NCI-H774 (cell line): Measurements from ENCODE around the gene SRPRA.
"Not testable (repeated sequence)": the region's sequence is repeated elsewhere in the genome, so short reads cannot be mapped to it uniquely, and the experiment has no call there.

Source experiments
- DNase-seq: peaks from one replicate; lab custom pipeline; 2025; lab: John Stamatoyannopoulos, UW

Gene SRPRA

DNA sequence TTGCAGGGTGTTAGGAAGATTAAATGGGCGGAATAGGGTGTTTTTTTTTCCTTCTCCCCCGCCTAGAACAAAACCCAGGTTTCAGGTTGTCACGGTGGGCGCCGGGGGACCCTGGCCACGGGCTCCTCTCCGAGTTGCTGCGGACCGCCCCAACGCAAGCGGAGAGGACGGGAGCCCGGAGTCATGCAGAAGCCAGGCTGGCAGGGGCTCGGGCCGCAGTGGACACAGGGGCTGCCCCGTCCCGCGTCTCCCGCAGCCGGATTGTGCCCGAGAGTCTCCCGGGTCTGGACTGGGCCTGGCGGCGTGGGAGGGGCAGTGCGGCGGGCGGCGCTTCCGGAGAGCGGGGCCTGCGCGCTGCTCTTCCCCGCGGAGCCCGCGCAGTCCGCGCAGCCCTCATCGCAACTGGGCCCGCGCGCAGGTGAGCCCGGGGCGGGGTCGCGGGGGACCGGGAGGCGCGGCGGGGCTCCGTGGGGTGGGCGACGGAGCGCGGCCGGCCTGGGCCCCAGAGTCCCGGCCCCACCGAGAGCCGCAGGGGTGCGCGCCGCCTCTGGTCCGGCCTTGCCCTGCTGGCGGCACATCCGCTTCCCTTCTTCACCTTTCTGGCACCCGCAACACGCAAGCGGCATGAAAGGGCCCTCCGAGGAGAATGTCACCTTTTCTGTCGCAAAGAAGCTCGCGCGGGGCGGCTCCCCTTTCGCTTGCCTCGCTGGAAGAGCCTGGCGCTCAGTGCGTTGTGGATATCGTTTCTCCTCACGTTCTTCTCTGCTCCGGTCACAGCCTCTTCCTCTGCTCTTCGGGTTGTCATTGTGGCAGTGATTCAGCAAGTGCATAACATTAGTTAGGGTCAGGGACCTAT lies 14.3 kb upstream of the SRPRA start, which contains the start of gene TIRAP:
Gene TIRAP (plus strand): TSS at position 358 of the 856 bp plus-strand sequence. CDS start 7,802 bp downstream, outside the sequence.
- DNase-seq = peak; percentile 73

GRCh38 chr11:126282361-126282735 lies 13.7 kb upstream of the SRPRA start:
- peak; percentile 9 for DNase-seq

DNA sequence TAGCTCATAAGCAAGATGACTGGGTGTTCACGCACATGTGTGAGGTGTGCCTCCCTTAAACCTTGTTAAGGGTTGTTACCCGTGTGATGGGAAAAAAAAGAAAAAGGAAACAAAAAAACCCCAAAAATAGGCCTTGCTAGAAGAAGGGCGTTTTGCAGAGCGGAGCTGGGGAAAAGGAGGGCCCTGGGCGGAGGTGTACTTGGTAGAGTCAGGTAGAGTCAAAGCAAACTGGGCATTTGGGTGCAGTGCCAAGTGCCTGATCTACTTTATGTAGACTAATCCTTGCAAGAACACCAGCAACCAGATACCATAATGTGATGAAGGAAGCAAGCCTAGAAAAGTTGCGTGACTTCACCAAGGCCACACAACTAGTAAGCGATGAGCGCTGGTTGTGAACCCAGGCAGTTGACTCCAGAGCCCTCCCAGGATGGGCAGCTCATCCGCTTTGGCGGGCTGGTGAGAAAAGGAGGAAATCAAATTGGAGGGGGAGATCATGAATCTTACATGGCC lies 13.0 kb upstream of the SRPRA start:
- no peak for DNase-seq

DNA sequence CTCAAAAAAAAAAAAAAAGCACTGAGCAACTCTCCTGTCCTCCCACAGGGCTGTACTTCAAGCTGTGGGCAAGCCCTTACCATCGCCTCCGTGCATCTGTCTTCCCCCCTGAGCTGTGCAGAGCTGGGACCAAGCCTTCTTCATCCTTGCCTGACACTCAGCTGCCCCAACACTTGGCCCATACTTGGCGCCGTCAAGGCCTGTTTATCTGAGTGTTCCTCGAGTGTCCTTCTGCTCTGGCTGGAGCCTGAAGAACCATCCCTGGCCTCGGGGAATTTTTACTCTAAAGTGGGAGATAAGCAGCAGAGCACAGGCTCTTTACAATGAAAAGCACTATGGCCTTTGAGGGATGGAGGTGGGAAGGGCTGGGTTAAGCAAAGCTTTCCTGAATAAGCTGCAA lies 12.6 kb upstream of the SRPRA start:
- DNase-seq = no peak

- DNase-seq = no peak
These were observed 11.9 kb upstream of the SRPRA start for GRCh38 chr11:126280595-126280994.

- no peak for DNase-seq
These were observed 10.5 kb upstream of the SRPRA start for GRCh38 chr11:126279191-126279590.

DNA sequence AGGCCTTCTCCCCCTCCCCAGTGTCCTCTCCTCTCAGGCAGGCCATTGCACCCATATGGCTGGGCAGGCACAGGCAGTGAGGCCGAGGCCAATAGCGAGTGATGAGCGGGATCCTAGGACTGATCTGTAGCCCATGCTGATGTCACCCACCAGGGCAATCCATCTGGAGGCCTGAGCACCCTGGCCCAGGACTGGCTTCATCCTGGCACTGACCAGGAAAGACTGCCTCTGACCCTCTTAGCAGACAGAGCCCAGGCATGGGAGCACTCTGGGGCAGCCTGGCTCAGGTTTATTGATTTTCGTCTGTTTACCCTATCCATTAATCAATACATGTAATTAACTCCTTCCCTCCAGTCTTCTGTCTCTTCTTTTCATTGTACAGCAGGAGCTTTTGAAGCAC lies 9.1 kb upstream of the SRPRA start:
- DNase-seq = no peak

GRCh38 chr11:126277322-126277721 lies 8.6 kb upstream of the SRPRA start:
- DNase-seq = no peak

GRCh38 chr11:126268361-126268707 lies 361 bp downstream of the SRPRA start:
- DNase-seq = no peak

GRCh38 chr11:126267650-126268049 lies 1.0 kb downstream of the SRPRA start:
- no peak for DNase-seq

DNA sequence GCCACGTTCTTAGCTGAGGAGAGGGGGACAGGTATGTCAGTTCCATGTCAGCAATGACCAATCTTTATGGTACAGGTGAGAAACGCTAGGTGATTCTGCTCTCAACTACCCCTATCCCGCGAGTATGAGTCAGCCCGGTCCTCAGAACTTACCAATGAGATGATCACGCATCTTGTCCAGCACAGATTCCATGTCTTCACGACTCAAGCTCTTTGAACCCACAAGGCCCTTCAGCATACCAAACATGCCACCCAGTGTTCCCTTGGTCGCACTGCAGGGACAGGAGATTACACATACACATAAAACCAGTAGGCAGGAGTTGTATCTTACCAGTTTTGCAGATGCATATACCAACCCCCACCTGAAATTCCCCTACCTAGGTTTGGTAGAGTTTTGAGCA lies 2.9 kb downstream of the SRPRA start:
- DNase-seq = no peak

DNA sequence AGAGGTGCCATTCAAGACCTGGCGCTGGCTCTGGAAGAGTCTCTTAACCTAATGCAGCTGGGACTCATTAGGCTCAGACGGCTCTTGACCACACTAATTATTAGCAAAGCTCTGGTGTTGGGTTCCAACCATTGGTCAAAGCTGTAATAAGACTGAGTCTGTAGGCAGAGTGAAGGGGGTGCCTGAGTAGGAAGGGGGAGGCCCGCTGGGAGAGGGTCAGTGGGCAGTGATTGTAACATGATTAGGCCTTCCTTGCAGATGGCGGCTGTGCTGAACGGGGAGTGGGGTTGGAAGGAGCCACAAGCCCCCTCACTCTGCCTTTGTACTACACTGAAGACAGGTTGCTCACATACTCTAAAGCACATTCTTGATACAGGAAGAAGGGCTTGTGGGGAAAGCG lies 5.2 kb downstream of the SRPRA start:
- DNase-seq = no peak

- no peak for DNase-seq
These were observed 6.5 kb downstream of the SRPRA start for GRCh38 chr11:126262216-126262615.

GRCh38 chr11:126257764-126258163 lies 10.9 kb downstream of the SRPRA start:
- no peak for DNase-seq

DNA sequence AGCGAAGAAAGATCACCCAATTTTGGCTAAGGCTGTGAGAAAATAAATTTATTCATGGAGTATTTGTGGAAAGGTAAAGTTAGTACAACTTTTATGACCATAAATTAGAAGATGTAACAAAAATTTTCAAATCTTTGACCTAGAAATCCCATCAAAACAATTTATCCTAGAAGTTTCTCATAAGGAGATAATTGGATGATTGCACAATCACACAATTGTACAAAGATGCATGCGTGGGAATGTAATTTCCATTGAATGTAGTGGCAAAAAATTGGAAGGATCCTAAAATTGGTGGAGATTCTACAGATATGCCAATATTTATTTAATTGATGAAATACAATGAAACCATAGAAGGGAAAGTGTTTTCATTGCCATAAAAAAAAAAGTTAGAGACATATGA lies 11.6 kb downstream of the SRPRA start:
- DNase-seq = no peak

DNA sequence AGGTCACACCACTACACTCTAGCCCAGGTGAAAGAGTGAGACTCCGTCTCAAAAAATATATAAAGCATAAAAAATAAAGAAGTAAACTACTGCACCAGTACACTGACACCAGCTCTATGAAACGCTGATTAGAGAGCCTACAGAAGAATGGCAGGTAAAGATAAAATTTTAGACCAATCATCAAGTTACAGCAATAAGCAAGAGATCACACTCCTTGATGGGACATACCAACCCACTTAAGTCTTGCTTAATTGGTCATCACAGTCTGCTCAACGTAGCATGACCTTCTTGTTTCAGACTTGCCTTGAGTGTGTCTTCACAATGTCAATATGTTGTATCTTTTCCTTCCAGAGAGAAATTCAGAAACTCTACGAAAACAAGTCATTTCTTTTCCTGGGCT lies 12.5 kb downstream of the SRPRA start:
- no peak for DNase-seq

GRCh38 chr11:126255507-126255906 lies 13.2 kb downstream of the SRPRA start:
- DNase-seq = not testable (repeated sequence)

GRCh38 chr11:126254819-126255218 lies 13.9 kb downstream of the SRPRA start:
- no peak for DNase-seq

DNA sequence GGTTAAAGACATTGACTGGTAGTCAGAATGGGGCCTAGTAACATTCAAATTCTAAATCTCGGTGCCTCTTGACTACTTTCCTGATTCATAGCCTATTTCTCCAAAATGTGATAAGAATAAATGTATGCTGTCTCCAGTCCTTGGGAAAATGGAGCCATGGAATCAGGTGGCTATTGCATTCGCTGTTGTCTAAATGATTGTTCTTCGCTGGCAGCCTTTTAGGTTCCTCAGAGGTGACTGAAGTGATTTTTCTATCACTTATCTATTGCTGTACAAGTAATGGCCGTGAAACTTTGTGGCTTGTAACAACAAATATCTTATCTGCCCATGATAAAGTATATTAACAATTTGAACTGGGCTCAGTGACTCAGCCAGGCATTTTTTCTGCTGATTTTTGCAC lies 15.4 kb downstream of the SRPRA start:
- DNase-seq = no peak

DNA sequence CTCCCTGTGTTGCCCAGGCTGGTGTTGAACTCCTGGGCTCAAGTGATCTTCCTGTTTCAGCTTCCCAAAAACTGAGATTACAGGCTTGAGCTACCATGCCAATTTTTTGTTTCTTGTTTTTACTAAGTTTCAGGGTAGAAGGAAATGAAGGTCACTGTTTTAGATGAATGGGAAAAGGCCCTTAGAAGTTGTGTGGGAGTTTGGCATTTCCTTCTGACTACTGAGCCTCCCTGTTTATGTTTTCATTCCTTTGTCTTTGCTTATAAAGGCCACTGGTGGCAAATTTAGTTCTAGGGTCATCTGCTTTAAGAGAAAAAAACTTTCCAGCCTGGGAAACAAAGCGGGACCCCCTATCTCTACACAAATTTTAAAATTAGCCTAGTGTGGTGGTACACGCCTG lies 22.1 kb downstream of the SRPRA start:
- DNase-seq = no peak

DNA sequence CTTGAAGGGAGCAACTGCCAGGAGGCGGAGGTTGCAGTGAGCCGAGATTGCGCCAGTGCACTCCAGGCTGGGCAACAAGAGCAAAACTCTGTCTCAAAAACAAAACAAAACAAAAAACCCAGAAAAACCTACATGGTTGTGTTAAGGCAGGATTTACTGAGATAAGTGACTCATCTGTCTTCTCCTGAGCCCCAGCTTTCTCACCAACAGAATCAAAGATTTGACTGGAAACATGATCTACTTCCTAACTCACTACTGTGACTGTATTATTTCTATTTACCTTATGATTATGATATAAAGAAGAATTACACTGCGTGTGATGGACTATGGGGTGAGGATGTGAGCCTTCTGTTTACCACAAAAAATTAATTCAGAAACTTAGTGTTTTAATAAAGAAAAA lies 35.3 kb downstream of the SRPRA start:
- no peak for DNase-seq

- DNase-seq = no peak
These were observed 36.0 kb downstream of the SRPRA start for GRCh38 chr11:126232683-126233082.

GRCh38 chr11:126231725-126232459 lies 36.8 kb downstream of the SRPRA start:
- no peak for DNase-seq
